Mesenteric fat pad (tissue), 1 donor: ENCODE data around the gene DDC. TPM values are rescaled to one million over a fixed set of nuclear protein-coding genes. Genes with fewer than 3 reads are reported as not detected.

Experiments used
- DNase-seq: peaks from one replicate; pipeline ENCODE4 v3.0.0-alpha.2; 2020; ENCODE audit warnings: low spot score
- total RNA-seq: library from RNA; stranded (reverse); fragmentation: NEBNext Ultra II Directional; extraction: Animal tissue kit (Norgen Biotek cat#: 25700); gene quantifications from one replicate; pipeline ENCODE4 v1.2.1, GENCODE V29; 2021
- donor health status: DM: yes; HTN: yes; CAD: no.

DDC gene
- total RNA-seq, 1 donor from 2014 or later = 1.0 TPM

DNA sequence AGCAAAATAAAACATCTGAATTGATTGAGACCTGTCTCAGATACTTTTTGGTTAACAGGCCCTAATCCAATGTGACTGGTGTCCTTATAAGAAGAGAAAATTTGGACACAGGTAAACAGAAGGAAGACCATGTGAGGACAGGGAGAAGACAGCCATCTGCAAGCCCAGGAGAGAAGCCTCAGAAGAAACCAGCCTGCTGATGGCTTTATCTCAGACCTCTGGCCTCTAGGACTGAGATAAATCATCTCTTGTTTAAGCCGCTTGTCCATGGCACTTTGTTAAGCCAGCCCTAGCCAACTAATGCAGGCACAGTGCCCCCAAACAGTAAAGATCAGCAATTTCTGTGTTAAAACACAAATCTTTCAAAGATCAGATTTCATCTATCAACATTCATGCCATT, 73.3 kb downstream of the DDC start:
- no peak for DNase-seq

- no peak for DNase-seq
These were observed 74.0 kb downstream of the DDC start for GRCh38 chr7:50491209-50491608.

DNA sequence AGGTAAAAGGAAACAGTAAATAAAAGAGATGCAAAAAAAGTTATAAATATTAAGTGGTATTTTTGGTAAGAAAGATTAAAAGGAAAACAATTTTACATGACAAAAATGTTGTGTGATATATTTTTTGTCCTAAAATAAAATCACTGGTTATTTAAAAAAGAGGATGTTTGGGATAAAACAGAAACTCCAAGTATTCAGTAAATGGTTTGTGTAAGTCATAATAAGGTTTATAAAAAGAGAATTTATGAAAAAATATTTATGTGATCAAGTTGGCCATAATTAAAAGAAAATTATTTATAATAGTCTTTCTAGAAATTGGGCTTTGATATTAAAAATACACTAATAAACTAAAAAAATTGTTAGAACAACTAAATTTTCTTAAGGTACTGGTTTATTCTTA, 76.8 kb downstream of the DDC start:
- DNase-seq = no peak

DNA sequence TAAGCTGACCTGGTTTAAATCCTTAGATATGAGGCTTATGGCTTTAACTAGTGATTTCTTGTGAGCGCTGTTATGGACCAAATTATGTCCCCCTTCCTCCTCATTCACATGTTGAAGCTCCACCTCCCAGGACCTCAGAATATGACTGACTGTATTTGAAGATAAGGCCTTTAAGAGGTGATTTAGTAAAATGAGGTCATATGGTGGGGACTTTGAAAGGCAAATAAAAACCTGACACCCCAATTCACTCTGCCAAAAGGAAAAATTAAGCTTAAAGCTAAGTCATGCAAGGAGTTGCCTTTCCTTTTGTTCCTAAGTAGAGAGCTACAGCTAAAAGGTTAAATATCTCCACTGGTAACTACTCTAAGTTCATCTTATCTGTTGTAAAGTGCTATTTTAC, 78.7 kb downstream of the DDC start:
- DNase-seq = no peak

- peak; percentile 78 for DNase-seq
These were observed 83.3 kb downstream of the DDC start for GRCh38 chr7:50481867-50482266.

- DNase-seq = no peak
These were observed 84.4 kb downstream of the DDC start for GRCh38 chr7:50480797-50481196.

DNA sequence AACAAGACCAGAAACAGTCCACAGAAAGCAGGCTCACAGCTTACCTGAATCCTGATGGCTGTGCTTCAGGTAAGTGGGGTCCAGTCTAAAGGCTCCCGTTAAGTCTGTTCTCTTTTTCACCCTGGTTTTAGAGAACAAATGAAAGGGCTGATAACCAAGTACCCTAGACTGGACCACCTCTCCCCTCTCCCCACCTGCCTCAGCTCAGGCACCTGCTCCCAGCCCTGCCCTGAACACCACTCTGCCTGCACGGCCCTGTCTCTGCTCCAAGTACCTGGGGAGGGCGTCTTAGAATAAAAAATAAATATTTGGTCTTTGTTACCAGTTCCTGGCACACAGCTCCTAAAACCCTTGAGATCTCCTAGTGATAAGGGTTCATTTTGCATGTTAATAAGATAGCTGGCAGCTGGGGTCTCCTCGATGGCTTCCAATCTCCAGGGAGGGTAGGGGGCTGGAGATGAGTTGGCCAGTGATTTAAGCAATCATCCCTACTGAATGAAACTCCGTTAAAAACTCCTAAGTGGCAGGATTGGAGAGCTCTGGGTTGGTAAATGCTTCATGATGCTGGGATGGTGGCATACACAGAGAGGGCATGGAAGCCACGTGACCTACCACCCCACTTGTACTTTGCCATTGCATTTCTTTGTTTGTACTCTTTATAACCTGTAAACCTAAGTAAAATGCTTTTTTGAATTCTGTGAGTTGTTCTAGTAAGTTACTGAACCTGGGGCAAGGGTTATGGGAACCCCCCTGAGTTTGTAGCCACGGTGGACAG, 85.3 kb downstream of the DDC start:
- DNase-seq = no peak

DNA sequence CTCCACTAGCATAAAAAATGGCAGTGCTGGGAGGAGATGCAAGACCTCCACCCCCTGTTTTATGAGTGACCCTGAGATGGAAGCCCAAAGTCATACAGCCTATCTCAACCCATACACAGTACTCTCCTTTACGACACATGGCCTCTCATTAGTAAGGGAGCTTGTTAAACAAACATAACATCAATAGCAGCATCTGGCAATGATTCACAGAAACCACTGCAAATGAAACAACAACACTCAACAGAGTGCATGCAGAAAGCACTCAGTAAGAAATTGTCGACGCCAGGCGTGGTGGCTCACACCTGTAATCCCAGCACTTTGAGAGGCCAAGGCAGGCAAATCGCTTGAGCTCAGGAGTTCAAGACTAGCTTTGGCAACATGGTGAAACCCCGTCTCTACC, 87.6 kb downstream of the DDC start:
- no peak for DNase-seq

GRCh38 chr7:50476953-50477625, 88.1 kb downstream of the DDC start:
- no peak for DNase-seq

DNA sequence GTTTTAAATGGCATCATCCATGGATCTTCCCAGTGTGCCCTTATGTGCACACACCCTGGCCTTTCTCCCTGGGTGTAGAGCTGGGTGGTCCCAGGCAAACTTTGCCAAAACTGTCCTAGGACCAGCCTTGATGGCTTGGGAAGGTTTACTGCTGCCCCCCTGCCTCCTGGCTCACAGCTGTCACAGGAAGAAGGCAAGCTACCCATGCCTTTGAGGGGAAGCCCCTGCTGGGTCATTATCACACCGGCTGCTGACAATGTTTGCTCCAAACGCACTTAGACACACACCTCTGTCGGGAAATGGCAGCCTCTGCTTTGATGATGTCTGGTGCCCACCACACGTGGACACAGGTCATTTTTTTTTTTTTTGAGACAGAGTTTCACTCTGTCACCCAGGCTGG, 89.9 kb downstream of the DDC start:
- DNase-seq = no peak

- no peak for DNase-seq
These were observed 90.6 kb downstream of the DDC start for GRCh38 chr7:50474382-50475160.

GRCh38 chr7:50473531-50473930, 91.7 kb downstream of the DDC start:
- DNase-seq = no peak

- DNase-seq = no peak
These were observed 92.8 kb downstream of the DDC start for GRCh38 chr7:50472427-50472826.

DNA sequence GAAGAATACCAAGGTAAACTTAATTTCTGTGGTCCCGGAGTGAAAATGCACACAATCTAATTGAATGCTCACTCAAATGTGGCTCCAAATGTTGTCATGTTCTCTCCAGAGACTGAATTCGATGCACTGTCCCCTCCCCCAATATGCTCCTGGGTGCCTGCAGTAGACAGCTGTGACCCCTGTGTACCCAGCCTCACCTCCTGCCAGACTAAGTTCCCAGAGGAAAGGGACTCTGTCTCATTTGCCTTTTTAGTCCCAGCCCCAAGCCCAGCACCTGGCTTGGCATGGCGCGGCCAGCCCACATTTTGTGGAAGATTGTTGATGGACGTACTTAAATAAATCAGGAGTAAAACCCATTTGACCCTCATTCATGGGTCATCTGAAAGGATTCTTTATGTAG, 93.2 kb downstream of the DDC start:
- no peak for DNase-seq

DNA sequence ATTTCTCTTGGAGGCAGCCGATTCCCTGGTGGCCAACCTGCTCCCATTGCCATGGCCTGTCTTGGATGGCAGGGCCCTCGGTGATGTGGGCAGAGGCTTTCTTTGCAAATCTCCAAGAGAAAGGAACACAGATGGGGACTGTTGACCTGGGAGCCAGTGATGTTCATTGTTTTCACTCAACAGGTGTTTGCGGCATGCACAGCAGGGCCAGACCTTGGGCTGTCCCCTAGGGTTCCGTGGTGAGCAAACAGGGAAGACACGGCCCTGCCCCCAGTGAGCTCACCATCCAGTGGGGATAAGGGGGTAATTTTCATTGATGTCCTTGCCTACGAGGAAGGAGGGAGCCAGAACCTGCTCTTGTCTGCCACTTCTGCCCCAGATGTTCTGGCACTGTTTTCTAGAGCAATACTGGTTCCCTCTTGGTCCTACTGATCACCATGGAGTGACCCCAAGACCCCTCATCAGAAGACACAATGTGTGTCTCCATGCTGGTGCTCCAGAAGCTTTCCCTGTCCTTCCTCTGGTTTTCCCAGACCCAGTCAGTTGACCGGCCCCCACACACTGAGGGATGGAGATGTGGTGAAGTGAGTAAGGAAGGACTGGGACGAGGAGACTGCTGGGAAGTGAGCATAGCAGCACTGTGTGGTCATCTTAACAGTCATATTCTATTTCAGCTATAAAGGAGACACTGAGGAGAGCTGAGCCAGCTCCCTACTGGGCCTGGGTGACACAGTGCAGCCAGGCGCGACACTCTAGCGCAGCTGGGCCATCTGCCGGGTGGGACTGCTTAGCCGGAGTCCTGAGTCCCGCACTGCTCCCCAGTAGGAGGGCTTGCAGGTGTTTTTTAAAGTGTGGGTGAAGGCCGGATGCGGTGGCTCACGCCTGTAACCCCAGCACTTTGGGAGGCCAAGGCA, 94.7 kb downstream of the DDC start:
- DNase-seq = no peak

DNA sequence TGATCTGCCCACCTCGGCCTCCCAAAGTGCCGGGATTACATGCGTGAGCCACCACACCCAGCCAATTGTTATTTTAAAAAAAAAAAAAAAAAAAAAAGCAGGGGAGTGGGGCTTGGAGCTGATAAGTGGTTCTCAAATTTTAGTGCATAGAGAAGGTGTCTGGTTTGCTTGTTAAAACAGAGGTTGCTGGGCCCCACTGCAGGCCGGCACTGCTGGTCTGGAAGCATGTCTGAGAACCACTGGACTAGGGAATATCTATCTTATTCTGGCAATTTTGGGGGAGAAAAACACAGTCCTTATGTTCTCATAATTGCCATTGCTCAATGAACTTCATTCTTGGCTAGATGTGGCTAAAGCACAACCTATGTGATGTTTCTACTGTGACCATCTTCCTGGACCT, 96.0 kb downstream of the DDC start:
- no peak for DNase-seq

- no peak for DNase-seq
These were observed 97.2 kb downstream of the DDC start for GRCh38 chr7:50467817-50468610.

- no peak for DNase-seq
These were observed 98.2 kb downstream of the DDC start for GRCh38 chr7:50466815-50467585.

- no peak for DNase-seq
These were observed 102.2 kb downstream of the DDC start for GRCh38 chr7:50463035-50463434.

GRCh38 chr7:50462361-50462760, 102.8 kb downstream of the DDC start:
- DNase-seq = no peak
